Right lung (tissue), 5 donors: Measurements from ENCODE around the gene RPL4. TPM values are rescaled to one million over a fixed set of nuclear protein-coding genes. Genes with fewer than 3 reads are reported as not detected.
"Not testable (repeated sequence)": the region's sequence is repeated elsewhere in the genome, so short reads cannot be mapped to it uniquely, and the experiment has no call there.

Experiments used
- DNase-seq, 2 donors: peaks; one replicate each; pipeline ENCODE4 v3.0.0-alpha.2; 2013
- polyA plus RNA-seq, 5 donors: library from polyadenylated mRNA; unstranded; fragments of 120-200 nt; gene quantifications; one replicate each; pipeline versions ENCODE4 v1.2.1 to v1.2.3, GENCODE V29; 2013; ENCODE audit warnings: inconsistent platforms in 1 of 5, low replicate concordance in 1 of 5; ENCODE audit not compliant: insufficient read length in 5 of 5, insufficient read depth in 1 of 5

Gene RPL4
- polyA plus RNA-seq, 5 donors = 4,151 to 4,706 (median 4,410) TPM

- DNase-seq = peak; percentile 24 to 28
Measured at GRCh38 chr15:66498501-66499386, 5.9 kb downstream of the RPL4 start.

- DNase-seq = peak; percentile 92 to 94
Measured at GRCh38 chr15:66497502-66498455, 6.9 kb downstream of the RPL4 start, which contains the start of gene SNAPC5. Gene SNAPC5 (minus strand): TSS chr15:66497762. CDS start chr15:66497731, 31 bp downstream.

- no peak for DNase-seq
Measured at GRCh38 chr15:66496951-66497501, 7.6 kb downstream of the RPL4 start.

- DNase-seq = no peak
Measured at GRCh38 chr15:66494262-66494661, 10.4 kb downstream of the RPL4 start.

GRCh38 chr15:66491846-66492245 is 12.8 kb downstream of the RPL4 start:
- DNase-seq = no peak

GRCh38 chr15:66489179-66489791 is 15.4 kb downstream of the RPL4 start:
- no peak for DNase-seq

GRCh38 chr15:66488525-66488924 is 16.1 kb downstream of the RPL4 start:
- DNase-seq = no peak

- DNase-seq = no peak
Measured at GRCh38 chr15:66486887-66487286, 17.8 kb downstream of the RPL4 start.

GRCh38 chr15:66484539-66485112 is 20.0 kb downstream of the RPL4 start:
- no peak for DNase-seq

GRCh38 chr15:66483131-66483566 is 21.5 kb downstream of the RPL4 start:
- no peak for DNase-seq

- no peak for DNase-seq
Measured at GRCh38 chr15:66482539-66482938, 22.1 kb downstream of the RPL4 start.

GRCh38 chr15:66481107-66481856 is 23.4 kb downstream of the RPL4 start:
- no peak for DNase-seq

- no peak for DNase-seq
Measured at GRCh38 chr15:66480267-66480666, 24.4 kb downstream of the RPL4 start.

GRCh38 chr15:66477011-66477410 is 27.6 kb downstream of the RPL4 start:
- no peak for DNase-seq

GRCh38 chr15:66476535-66476934 is 28.1 kb downstream of the RPL4 start:
- DNase-seq = no peak

- no peak for DNase-seq
Measured at GRCh38 chr15:66474963-66475362, 29.7 kb downstream of the RPL4 start.

GRCh38 chr15:66474135-66474534 is 30.5 kb downstream of the RPL4 start:
- no peak for DNase-seq

- peak; percentile 24 to 36 for DNase-seq
Measured at GRCh38 chr15:66472176-66472999, 32.3 kb downstream of the RPL4 start.

- not testable (repeated sequence) for DNase-seq
Measured at GRCh38 chr15:66470825-66471224, 33.8 kb downstream of the RPL4 start.
